ENCODE data around the gene SLK.

The SLK gene

DNA sequence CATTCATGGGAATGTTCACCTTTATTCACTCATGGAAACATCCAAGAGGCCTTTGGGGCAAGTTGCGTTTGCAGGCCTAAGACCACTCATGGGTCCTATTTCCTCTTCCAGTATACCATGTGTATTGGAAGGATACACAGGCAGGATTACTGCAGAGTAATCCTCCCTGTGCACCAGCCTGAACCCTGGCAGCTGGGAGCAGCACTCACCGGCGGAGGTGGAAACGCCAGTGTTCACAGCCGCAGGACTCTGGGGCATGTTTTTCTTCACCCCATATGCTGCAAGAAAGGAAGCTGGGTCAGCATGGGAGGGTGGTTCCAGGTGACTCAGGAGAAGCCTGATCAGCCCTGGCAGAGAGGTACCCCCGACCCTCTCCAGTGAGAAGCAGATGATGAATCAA is 94.3 kb downstream of the SLK start:
- no peak for FAIRE-seq
- no peak for DNase-seq (ENCODE audit: insufficient read length)
- TF ChIP-seq TAF1 (IDR thresholded peaks at IDR 0.05; ENCODE audit: borderline replicate concordance, low read depth, low read length) (no peak), POLR2A (IDR thresholded peaks at IDR 0.05; ENCODE audit: low read depth, low read length) (no peak), POLR2AphosphoS5 (IDR thresholded peaks at IDR 0.05; ENCODE audit: low read depth, low read length) (no peak)

DNA sequence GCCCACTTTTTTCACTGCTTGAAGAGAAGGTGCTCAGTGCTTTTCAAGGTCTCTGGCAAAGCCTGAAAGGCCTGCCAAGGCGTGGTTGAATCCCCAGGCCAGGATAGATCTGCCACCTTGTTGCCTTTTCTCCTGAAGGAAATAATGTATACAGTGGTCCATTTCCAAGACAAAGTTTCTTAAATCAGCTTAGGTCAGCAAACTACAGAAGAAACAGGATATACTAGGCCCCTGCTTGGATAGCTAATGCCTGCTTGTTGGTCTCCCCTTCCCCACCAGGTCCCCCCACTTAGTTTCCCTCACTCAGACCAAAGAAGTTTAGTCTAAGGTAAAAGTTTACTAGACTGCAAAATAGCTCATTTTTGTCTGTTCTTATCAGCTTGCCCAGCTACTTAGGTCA is 98.8 kb downstream of the SLK start:
- FAIRE-seq (no peak), DNase-seq (ENCODE audit: insufficient read length) (no peak)
- TF ChIP-seq POLR2A (IDR thresholded peaks at IDR 0.05; ENCODE audit: low read depth, low read length) (no peak), POLR2AphosphoS5 (IDR thresholded peaks at IDR 0.05; ENCODE audit: low read depth, low read length) (no peak), TAF1 (IDR thresholded peaks at IDR 0.05; ENCODE audit: borderline replicate concordance, low read depth, low read length) (no peak)

DNA sequence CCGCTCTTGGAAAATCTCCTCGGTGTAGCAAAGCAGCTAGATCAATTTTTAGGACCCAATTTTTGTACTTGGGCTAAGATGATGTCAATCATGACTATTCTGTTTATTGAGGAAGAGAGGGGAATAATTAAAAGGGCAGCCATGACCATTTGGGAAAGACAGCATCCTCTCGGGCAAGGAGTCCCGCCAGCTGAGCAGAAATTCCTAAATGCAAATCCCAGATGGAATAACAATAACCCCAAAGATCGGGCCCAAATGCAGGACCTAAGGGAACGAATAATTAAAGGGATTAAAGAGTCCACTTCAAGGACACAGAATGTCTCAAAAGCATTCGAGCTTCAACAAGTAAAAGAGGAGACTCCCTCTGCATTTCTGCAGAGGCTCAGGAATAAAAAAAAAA is 100.0 kb downstream of the SLK start:
- no peak for DNase-seq (ENCODE audit: insufficient read length)
- TF ChIP-seq POLR2A (IDR thresholded peaks at IDR 0.05; ENCODE audit: low read depth, low read length) = no peak
- no peak for TF ChIP-seq TAF1 (IDR thresholded peaks at IDR 0.05; ENCODE audit: borderline replicate concordance, low read depth, low read length)
- TF ChIP-seq POLR2AphosphoS5 (IDR thresholded peaks at IDR 0.05; ENCODE audit: low read depth, low read length) = no peak
- no peak for FAIRE-seq

DNA sequence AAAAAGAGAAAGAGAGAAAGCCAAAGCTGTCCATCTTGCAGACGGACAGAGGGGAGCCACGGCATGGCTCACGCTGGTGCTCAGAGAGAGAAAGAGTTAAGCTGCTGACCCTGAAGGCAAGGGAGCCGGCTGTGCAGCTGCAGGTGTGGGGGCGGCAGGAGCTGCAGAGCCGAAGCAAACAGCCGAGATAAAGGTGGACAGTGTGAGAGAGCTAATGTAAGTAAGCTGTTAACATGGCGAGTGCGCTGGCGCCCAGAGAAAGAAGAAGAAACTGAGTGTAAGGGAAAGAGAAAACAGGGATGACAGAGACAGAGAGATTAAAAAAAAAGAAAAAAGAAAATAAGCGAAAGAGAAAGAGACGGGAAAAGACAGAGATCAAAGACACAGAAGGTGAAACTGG is 100.6 kb downstream of the SLK start:
- TF ChIP-seq TAF1 (IDR thresholded peaks at IDR 0.05; ENCODE audit: borderline replicate concordance, low read depth, low read length) = no peak
- no peak for TF ChIP-seq POLR2AphosphoS5 (IDR thresholded peaks at IDR 0.05; ENCODE audit: low read depth, low read length)
- TF ChIP-seq POLR2A (IDR thresholded peaks at IDR 0.05; ENCODE audit: low read depth, low read length) = no peak
- no peak for DNase-seq (ENCODE audit: insufficient read length)
- FAIRE-seq = no peak

DNA sequence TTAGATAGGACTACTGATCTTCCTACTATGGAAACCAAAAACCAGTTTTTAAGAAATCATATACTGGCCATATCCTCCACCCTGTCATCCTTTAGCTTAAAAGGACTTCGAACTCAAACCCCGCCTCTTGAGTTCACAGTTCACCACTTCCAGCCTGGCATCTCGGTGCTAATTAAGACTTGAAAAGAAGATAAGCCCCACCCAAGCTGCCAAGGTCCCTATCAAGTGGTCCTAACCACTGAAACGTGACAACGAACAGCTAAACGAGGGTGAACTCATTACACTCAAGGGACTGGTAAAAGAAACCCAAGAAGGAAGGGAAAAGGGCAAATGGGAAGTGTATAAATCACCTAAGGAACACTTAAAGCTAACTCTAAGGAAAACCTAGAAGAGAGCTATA is 102.7 kb downstream of the SLK start:
- DNase-seq (ENCODE audit: insufficient read length) = no peak
- no peak for TF ChIP-seq TAF1 (IDR thresholded peaks at IDR 0.05; ENCODE audit: borderline replicate concordance, low read depth, low read length)
- TF ChIP-seq POLR2AphosphoS5 (IDR thresholded peaks at IDR 0.05; ENCODE audit: low read depth, low read length) = no peak
- no peak for TF ChIP-seq POLR2A (IDR thresholded peaks at IDR 0.05; ENCODE audit: low read depth, low read length)
- no peak for FAIRE-seq

DNA sequence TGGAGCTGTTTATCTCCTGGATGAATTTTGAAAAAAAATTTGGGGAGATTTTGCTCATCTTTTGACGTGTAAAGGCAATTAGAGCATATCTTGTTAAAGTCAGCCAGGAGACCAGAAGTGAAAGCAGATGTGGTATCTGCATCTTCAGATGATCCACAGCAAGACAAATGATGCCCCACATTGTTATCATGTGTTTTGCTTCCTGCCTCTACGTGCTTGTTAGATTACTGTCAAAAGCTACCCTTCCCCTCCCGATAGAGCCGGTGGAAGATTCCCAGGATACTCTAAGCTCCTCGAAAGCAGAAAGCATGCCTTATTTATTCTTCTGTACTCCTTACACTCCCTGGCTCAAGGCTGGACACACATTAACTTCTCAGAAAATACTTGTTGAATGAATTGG is 105.8 kb downstream of the SLK start:
- DNase-seq (ENCODE audit: insufficient read length) = no peak
- no peak for TF ChIP-seq POLR2AphosphoS5 (IDR thresholded peaks at IDR 0.05; ENCODE audit: low read depth, low read length)
- no peak for TF ChIP-seq TAF1 (IDR thresholded peaks at IDR 0.05; ENCODE audit: borderline replicate concordance, low read depth, low read length)
- TF ChIP-seq POLR2A (IDR thresholded peaks at IDR 0.05; ENCODE audit: low read depth, low read length) = no peak
- FAIRE-seq = peak; percentile 38

DNA sequence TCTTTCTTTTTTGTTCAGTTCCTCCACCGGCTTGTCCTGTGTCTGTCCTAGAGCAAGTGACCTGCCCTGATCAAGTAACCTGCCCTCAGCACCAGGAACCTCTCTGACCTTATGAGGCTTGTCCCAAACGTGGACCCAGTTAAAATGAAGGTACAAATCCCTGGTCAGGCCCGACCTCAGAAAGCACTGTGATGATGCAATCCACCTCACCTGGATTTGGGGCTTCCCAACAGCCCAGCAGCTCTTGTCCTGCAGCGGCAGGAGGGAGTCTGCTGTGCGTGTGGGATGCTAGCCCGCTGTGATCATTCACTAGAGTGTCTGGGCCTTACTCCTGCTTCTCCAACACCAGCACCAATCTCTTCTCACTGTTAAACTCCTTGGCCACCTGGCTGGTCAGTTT is 107.6 kb downstream of the SLK start:
- no peak for FAIRE-seq
- TF ChIP-seq TAF1 (IDR thresholded peaks at IDR 0.05; ENCODE audit: borderline replicate concordance, low read depth, low read length) = no peak
- TF ChIP-seq POLR2AphosphoS5 (IDR thresholded peaks at IDR 0.05; ENCODE audit: low read depth, low read length) = no peak
- no peak for TF ChIP-seq POLR2A (IDR thresholded peaks at IDR 0.05; ENCODE audit: low read depth, low read length)

DNA sequence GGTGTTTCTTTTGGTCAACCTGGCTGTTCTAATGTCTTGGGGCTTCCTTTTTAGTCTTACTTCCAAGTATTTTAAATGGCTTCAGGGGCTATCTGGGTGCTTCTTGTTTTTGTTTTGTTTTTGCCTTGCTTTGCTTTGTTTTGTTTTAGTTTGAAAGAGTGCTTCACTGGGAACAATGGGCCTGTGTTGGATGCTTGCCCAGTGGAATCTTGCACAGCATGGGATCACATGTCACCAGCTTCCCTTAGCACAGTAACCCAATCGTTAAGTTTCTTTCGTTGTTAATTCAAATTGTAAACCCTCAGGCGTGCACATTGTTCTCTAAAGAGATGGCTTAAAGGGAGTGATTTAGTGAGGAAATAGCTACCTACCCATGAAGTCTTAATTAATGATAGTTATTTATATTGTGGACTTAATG is 109.8 kb downstream of the SLK start:
- no peak for FAIRE-seq
- no peak for TF ChIP-seq POLR2AphosphoS5 (IDR thresholded peaks at IDR 0.05; ENCODE audit: low read depth, low read length)
- no peak for TF ChIP-seq POLR2A (IDR thresholded peaks at IDR 0.05; ENCODE audit: low read depth, low read length)
- TF ChIP-seq TAF1 (IDR thresholded peaks at IDR 0.05; ENCODE audit: borderline replicate concordance, low read depth, low read length) = no peak
- DNase-seq (ENCODE audit: insufficient read length) = no peak

More for the DNA sequence above, 107.6 kb downstream of the SLK start:
- no peak for DNase-seq (ENCODE audit: insufficient read length)

DNA sequence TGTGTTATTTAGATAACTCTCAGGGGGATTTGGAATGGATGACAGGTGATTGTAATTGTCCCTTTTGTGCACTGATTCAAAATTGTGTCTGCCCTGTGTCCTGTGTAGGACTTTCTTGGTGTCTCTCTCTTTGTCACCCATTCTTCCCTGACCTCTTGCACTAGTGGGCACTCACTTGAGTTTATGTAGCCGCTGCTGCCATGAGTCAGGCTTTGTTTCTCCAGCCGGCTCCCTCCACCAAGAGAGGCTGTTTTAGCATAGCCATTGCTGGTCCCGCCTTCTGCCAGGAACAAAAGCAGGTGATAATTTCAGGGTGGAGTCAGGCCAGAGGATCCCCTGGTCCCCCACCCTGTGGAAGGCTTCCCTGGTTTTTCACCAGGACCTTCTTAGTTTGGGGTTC is 110.3 kb downstream of the SLK start:
- DNase-seq (ENCODE audit: insufficient read length) (no peak), FAIRE-seq (no peak)
- TF ChIP-seq POLR2A (IDR thresholded peaks at IDR 0.05; ENCODE audit: low read depth, low read length) (no peak), TAF1 (IDR thresholded peaks at IDR 0.05; ENCODE audit: borderline replicate concordance, low read depth, low read length) (no peak), POLR2AphosphoS5 (IDR thresholded peaks at IDR 0.05; ENCODE audit: low read depth, low read length) (no peak)

DNA sequence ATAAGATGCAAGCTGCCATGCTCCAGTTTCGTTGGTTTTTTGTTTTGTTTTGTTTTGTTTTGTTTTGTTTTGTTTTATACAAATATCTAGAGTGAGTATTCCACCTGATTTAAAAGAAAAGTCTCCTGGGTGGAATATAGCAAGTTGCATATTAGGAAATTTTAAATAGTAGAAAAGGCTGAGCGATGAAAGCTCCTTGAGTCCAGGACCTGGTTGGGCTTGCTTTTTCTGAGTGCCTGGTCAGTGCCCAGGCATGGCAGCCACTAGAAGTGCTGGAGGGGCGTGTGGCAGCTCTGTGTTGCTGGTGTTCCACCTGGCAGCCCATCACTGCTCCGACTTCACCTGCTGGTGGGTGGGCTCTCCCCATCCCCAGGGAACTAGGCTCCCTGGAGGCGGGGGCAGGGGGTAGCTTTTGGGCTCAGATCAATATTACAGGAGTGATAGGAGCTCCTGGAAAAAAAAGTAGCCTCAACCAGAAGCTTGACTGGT is 110.8 kb downstream of the SLK start:
- FAIRE-seq (no peak), DNase-seq (ENCODE audit: insufficient read length) (no peak)
- TF ChIP-seq POLR2AphosphoS5 (IDR thresholded peaks at IDR 0.05; ENCODE audit: low read depth, low read length) (no peak), POLR2A (IDR thresholded peaks at IDR 0.05; ENCODE audit: low read depth, low read length) (no peak), TAF1 (IDR thresholded peaks at IDR 0.05; ENCODE audit: borderline replicate concordance, low read depth, low read length) (no peak)
